ENCODE results near the gene HOXB5.

The HOXB5 gene

DNA sequence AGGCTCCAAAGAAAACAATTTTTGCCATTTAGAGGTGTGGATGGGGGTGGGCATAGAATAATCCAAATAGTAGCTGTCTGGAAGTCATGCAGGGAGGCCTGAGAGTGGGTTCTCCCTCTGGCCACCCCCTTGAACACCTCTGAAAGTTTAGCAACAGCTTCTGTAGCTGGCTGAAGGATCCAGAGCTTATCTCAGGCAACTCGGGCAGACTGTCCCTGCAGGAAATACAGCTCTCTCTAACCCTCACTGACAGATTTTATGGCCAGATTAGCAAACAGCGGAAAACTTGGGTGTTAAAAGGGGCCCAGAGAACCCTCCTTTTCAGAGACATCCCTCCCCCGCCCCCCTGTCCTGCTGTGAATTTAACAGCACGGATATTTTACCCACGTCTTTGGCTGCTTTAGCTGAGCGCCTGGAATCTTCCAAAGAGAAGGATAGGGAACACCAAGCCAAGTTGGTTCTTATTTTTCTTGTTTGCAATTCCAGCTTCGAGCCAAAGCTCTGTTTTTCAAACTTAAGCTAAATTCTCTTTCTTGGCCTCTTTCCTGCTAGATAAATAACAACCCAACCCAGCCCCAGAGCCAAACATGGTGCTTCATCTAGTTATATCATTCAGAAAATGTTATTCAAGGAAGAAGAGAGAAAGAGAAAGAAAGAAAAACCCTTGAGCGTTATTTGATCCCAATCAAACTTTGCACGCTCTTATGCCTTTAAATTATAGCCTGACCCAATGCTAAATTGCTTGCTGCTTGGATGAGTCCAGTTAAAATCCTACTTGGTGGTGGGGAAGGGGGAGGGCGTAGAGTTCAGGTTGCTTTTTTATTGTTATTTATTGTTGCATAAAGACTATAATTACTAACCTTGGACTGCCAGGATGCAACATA is 46.4 kb downstream of the HOXB5 start:
- no peak for DNase-seq

- no peak for DNase-seq
Observed at GRCh38 chr17:48546137-48546923, 47.2 kb downstream of the HOXB5 start.

- DNase-seq, result no peak
Observed at GRCh38 chr17:48545539-48545938, 48.0 kb downstream of the HOXB5 start.

DNA sequence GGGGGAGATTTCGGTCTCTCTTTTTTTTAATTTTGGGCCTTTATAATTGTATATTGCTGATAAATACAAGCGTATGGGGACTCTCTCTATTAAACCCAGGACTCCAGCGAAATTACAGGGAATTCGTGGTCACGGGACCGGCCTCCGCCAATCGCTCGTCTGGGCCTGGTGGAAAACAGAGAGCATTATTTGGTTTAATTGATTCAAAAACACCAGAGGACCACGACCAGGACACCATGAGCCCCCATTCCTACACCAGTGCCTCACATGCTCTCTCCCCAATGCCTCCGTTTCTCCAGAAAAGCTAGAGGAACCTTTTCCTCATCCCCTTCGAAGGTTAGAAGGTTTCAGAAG is 48.6 kb downstream of the HOXB5 start, which contains the start of gene HOXB2:
Gene HOXB2, minus strand, starts transcription at position 88 of the 354 bp plus-strand sequence. CDS start 198 bp downstream, outside the sequence.
- DNase-seq, result no peak

GRCh38 chr17:48544349-48545021 is 49.1 kb downstream of the HOXB5 start:
- peak in 2 of 4 experiments; percentile 15 to 27 for DNase-seq

- DNase-seq, result peak in 3 of 4 experiments; percentile 16 to 35 (median 25)
Observed at GRCh38 chr17:48543854-48544348, 49.7 kb downstream of the HOXB5 start.

GRCh38 chr17:48543107-48543853 is 50.3 kb downstream of the HOXB5 start:
- DNase-seq, result peak; percentile 31 to 61 (median 40)

DNA sequence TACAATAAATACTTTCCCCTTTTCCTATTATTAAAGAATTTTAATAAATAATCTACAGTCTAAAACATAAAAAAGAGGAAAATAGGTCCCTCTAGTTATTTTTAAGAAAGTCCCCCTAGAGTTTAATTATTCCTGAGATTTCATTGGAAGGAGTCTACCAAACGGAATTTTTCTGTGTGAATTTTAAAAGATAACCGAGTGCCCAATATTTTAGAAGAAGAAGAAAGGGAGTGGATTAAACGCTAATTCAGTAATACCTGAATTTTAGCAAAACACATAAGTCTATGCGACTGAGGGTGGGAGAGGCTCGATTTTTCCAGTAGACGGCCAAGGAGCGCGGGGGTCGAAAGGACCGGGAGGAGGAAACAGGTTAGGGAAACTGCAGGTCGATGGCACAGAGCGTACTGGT is 50.9 kb downstream of the HOXB5 start:
- no peak for DNase-seq

DNA sequence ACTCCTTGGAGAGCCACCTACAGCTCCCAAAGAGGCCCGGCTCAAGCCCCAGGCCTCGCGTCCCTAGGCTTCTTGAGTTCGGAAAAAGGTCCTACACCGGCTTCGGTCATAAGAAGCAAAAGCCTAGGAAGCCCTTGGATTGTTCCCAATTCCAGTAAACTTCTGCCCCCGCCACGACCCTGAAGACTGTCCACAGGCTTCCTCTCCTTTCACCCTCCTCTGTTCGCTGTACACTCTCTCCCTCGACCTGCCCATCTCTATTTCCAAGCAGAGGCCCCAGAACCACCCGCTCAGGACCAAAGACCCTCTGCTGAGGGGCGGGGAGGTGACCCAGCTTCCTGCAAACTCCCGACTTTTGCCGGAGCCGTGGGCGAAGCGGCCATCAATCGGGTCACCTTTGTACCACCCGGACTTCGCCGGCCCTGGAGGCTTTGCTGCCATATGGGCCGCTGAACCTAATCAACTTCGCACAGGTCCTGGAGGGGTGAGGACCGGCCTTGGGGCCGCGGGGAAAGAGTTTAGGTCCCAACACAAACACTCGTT is 51.4 kb downstream of the HOXB5 start:
- DNase-seq, result peak in 2 of 4 experiments; percentile 7 to 12

DNA sequence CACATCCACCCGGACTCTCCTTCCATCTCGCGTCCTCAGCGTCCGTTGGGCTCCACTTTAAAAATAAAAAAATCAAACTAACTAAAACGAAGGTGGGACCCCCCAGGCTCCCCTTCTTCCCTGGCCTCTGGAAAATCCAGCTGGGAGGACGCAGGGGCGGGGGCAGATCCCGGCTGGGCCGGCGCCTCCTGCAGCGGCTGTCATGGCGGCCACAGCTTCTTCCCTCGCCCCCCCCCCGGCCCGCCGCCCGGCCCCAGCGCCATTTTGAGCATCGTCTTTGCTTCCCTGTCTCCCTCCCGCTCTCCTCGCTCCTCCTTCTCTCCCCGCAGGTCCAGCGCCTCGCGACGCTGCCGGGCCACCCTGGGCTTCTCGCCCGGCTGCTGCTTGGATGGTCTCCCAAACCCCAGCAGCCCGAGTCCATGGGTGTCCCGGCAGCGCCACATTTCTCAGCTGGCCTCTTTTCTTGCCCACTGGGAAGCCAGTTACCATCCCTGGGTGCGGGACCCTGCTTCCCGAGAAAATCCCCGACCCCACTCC is 51.9 kb downstream of the HOXB5 start:
- peak in 2 of 4 experiments; percentile 13 to 33 for DNase-seq

Data from suppressor macrophage (primary cell).